ENCODE data around the gene NMNAT3. TPM values are rescaled to one million over a fixed set of nuclear protein-coding genes. Genes with fewer than 3 reads are reported as not detected.
"Not testable (repeated sequence)": the region's sequence is repeated elsewhere in the genome, so short reads cannot be mapped to it uniquely, and the experiment has no call there.

Gene NMNAT3
- total RNA-seq, 2 experiments from 2014 or later = 1.1 to 2.3 TPM

DNA sequence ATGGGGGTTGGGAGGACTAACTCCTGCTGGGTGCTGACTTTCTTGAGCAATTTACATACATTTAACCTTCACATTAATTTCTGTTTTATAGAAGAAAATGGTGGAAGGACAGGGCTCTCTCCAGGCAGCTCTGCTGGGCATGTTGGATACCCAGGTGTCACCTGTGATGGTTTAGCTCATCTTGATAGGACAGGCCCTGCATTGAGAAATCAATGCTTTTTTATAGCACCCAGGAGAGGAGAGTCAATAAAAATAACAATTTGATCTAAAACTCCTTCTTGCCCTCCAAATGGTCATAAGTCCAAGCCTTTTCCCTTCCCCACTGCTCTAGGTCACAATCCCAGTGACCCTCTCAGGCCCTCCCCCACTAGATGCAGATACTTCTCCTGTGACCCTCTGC, 90.0 kb downstream of the NMNAT3 start:
- intact Hi-C loops (cut with micrococcal nuclease) = no loop called here
- Mint-ChIP-seq H3K9me3 (no peaks in the 10 kb centered on the region), H3K4me3 (no peak overlapping the region), H3K27me3 (no peaks in the 10 kb centered on the region), H3K27ac (no peak overlapping the region), H3K4me1 (ENCODE audit: low read depth) (no peaks in the 10 kb centered on the region), H3K36me3 (peaks cover 3% of the 10 kb centered on the region)
- CTCF ChIA-PET = no interaction called here
- DNase-seq = no peak
- POLR2A ChIA-PET = no interaction called here

DNA sequence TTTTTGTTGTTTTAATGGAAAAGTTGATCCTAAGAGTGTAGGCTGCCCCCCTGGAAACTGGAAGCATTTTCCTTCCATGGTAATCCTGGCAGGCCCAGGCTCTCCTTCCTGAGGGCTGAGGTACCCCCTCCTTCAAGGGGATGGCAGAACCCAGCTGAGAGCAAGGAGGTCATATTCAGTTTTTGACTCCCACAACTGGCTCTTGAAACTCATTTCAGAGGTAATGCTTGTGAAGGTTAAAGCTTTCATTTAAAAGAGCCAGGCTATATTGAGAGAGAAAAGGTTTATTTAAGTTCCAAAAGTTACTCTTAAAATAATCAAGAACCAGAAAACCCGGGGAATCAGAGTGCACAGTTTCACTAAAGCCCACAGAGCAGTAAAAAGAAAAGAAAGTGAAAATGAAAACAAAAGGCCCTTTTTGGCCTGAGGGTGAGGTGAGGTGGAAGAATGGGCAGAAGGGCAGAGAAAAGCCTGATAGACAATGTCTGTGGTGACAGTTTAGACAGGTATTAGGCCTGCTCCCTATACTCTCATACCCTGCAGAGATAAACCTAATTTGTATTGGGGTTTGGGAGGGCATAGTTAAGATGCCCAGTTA, 91.3 kb downstream of the NMNAT3 start:
- ChIA-PET CTCF (no interaction called here), POLR2A (no interaction called here)
- no peak overlapping the region for H3K4me3 Mint-ChIP-seq

DNA sequence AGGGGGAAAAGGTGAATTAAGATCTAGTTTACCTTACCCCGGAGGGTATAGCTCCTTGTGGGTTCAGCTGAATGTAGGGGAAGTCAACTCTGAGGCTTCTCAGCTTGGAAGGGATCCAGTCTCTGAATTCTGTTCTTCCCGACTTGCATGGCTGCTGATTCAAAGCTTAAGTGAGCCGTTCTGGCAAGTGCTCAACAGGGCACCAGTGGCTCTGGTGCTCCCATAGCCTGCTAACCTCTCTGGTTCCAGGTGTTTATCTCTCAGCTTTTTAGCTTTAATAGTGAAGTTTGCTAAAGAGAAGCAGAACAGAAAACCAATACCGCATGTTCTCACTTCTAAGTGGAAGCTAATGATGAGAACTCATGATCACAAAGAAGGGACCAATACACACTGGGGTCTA, 92.0 kb downstream of the NMNAT3 start:
- no peaks in the 10 kb centered on the region for H3K4me1 Mint-ChIP-seq (ENCODE audit: low read depth)
- CTCF ChIA-PET = no interaction called here
- H3K4me3 Mint-ChIP-seq = no peak overlapping the region
- POLR2A ChIA-PET = no interaction called here
- intact Hi-C loops (cut with micrococcal nuclease) = no loop called here
- peaks cover 3% of the 10 kb centered on the region for H3K36me3 Mint-ChIP-seq
- no peak for DNase-seq
- H3K27ac Mint-ChIP-seq = no peak overlapping the region
- H3K27me3 Mint-ChIP-seq = no peaks in the 10 kb centered on the region
- H3K9me3 Mint-ChIP-seq = no peaks in the 10 kb centered on the region

More for the DNA sequence above, 91.3 kb downstream of the NMNAT3 start:
- H3K36me3 Mint-ChIP-seq = peaks cover 3% of the 10 kb centered on the region
- intact Hi-C loops (cut with micrococcal nuclease) = no loop called here
- no peak for DNase-seq
- H3K9me3 Mint-ChIP-seq = no peaks in the 10 kb centered on the region
- H3K4me1 Mint-ChIP-seq (ENCODE audit: low read depth) = no peaks in the 10 kb centered on the region
- H3K27me3 Mint-ChIP-seq = no peaks in the 10 kb centered on the region
- H3K27ac Mint-ChIP-seq = no peak overlapping the region

DNA sequence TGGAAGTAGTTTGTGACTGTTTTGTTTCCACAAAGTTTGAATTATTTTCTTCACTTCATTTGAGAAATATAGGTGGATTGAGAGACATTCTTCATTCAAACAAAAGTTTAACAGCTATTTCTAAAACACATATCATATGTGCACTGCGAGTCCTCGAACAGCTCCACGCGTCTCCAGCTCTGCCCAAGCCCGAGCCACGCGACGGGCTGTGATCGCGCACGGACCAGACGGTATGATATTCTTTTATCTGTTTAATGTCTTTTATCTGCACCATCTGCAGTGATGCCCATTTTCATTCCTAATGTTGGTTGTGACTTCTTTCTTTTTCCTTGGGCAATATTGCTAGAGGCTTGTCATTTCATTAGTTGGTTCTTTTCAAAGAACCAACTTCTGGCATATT, 94.1 kb downstream of the NMNAT3 start:
- H3K27ac Mint-ChIP-seq; CTCF ChIA-PET; H3K27me3 Mint-ChIP-seq; H3K36me3 Mint-ChIP-seq; POLR2A ChIA-PET; DNase-seq; H3K4me1 Mint-ChIP-seq (ENCODE audit: low read depth); H3K4me3 Mint-ChIP-seq; intact Hi-C loops (cut with micrococcal nuclease); H3K9me3 Mint-ChIP-seq: not testable (repeated sequence)

DNA sequence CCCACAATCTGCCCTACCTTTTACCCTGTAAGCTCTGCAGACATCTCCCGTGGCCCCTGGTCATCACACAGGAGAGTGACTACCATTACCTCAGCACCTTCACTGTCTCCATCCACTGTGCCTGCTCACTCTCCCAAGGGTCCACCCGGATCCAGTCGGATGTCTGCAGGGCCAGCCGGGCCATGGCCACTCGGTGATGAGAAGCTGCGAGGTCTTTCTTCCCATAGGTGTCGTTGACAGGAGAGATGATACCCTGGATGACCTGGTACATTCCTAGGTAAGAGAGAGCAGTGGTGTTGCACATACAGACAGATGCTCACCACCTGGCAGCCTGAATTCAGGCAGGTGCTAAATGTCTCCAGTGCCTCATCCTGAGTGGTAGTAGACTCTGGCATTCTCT, 99.0 kb downstream of the NMNAT3 start:
- ChIA-PET POLR2A (no interaction called here), CTCF (no interaction called here)
- Mint-ChIP-seq H3K27ac (no peak overlapping the region), H3K36me3 (no peaks in the 10 kb centered on the region), H3K9me3 (no peaks in the 10 kb centered on the region), H3K4me1 (ENCODE audit: low read depth) (no peaks in the 10 kb centered on the region), H3K4me3 (no peak overlapping the region), H3K27me3 (no peaks in the 10 kb centered on the region)
- intact Hi-C loops (cut with micrococcal nuclease) = no loop called here
- no peak for DNase-seq

DNA sequence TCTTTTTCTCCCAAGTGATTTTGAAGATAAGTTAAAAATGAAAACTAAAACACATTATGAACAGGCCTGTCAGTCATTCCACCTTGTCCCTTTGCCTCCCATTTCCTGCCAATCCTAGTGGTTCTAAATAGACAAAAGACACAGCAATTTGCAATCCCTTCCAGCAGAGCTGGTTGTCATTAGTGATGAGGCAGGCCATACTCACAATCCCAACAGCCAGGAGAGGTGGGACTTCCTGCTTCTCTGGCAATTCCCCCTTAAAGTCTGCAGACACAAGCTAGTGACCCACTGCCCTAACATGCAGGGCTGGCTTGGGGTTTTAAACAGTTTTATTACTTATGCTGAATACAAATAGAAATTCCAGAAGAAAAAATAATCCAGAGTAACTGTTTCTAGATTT, 99.9 kb downstream of the NMNAT3 start:
- ChIA-PET POLR2A (no interaction called here), CTCF (no interaction called here)
- Mint-ChIP-seq H3K27me3 (no peaks in the 10 kb centered on the region), H3K4me3 (no peak overlapping the region), H3K9me3 (no peaks in the 10 kb centered on the region), H3K36me3 (no peaks in the 10 kb centered on the region), H3K4me1 (ENCODE audit: low read depth) (no peaks in the 10 kb centered on the region), H3K27ac (no peak overlapping the region)
- no peak for DNase-seq
- intact Hi-C loops (cut with micrococcal nuclease) = no loop called here

DNA sequence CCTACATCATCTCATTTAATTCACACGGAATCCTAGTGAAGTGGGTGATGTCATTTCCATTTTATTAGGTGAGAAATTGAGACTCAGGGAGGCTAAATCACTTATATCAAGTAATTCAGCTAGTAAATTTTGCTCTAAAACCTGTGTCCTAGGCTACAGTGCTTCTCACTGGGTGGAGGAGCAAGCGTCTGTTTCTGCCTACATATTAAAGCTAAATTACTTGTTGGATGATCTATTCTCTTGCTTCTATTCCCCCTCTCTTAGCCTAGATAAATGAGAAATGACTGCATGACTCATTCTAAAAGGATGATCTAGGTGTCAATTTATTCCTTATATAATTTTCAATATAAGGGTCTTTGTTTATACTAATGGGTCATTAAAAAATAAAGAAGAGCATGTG, 100.4 kb downstream of the NMNAT3 start:
- Mint-ChIP-seq H3K4me1 (ENCODE audit: low read depth) (no peaks in the 10 kb centered on the region), H3K36me3 (no peaks in the 10 kb centered on the region), H3K4me3 (no peak overlapping the region), H3K27ac (no peak overlapping the region), H3K27me3 (no peaks in the 10 kb centered on the region), H3K9me3 (no peaks in the 10 kb centered on the region)
- intact Hi-C loops (cut with micrococcal nuclease) = no loop called here
- CTCF ChIA-PET = no interaction called here
- no peak for DNase-seq
- POLR2A ChIA-PET = no interaction called here

DNA sequence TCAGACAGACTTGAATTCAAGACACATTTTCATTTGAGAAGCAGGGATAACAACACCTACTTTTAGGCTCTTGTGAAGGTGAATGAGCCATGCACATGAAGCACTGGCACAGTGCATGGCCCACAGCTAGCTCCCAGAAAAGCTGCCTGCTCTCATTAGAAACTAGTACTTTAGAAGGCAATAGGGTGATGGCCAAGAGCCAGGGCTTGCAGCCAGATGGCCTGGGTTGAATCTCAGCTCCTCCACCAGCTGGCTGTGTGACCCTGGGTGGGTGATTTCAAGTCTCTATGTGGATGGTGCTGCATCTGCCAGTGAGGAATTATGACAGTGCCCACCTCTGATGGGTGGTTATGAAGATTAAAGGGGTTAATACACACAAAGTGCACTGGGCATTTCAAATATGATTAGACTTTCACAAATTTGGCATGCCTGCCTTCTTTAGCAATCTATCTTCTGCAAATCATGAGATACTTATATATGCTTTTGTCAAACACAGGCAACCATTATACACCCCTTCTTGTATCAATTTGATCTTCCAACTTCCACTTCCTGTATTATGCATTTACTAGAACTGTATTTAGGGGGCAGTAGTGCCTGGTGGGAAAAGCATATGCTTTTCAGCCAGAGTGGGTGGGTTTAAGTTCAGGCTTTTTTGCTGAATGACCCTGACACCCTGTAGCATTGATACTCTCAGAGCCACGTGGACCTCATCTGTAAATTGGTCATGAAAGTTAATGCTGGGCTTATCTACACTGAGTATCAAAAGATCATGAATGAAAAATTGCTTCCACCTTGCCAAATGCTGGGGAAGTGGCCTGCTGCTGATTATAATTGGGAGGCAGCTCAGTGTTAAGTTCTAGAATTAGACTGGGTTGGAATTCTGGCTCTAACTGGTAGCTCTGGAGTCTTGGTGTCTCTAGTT, 103.5 kb downstream of the NMNAT3 start:
- no peak overlapping the region for H3K27ac Mint-ChIP-seq
- intact Hi-C loops (cut with micrococcal nuclease) = no loop called here
- no peaks in the 10 kb centered on the region for H3K36me3 Mint-ChIP-seq
- H3K4me3 Mint-ChIP-seq = no peak overlapping the region
- ChIA-PET CTCF (no interaction called here), POLR2A (no interaction called here)
- no peaks in the 10 kb centered on the region for H3K4me1 Mint-ChIP-seq (ENCODE audit: low read depth)
- DNase-seq = no peak
- H3K9me3 Mint-ChIP-seq = peaks cover 2% of the 10 kb centered on the region
- H3K27me3 Mint-ChIP-seq = no peaks in the 10 kb centered on the region

DNA sequence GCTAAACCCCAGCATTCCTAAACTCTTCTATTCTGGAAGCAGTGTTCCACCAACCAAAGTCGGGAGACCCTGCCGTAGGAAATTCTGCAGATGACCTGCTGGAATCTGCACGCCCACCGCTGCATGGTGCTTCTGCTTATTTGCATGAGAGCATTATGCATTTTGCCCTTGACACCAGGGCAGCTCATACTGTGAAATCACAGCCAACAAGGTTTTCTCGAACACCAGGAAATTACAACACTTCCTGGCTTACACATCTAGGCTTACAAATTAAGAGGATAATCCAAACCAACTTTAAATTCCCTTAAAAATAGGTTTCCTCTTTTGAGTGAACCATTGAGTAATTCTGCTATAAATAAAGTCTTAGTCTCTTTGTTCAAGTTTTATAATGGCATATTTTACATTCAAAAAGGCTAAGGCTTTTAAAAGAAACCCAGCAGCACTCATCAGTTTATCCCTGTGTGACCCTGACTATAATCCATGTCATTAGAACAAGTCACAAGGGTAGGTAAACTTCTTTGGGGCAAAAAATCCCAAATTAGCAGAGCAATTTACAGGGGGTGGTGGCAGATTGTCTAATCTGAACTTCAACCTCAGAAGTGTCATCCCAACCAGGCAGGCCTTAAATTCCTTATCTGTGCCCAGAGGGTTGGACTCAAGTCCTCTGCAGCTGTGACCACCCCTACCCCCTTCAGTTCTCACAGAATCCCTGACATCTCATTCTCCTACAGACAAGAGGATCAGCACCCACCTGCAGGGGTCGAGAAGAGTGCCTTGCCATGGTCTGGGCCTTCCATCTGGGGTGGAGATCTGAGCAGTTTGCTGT, 104.7 kb downstream of the NMNAT3 start:
- Mint-ChIP-seq H3K4me3 (no peak overlapping the region), H3K27me3 (no peaks in the 10 kb centered on the region), H3K27ac (no peak overlapping the region), H3K4me1 (ENCODE audit: low read depth) (no peaks in the 10 kb centered on the region), H3K9me3 (peaks cover 2% of the 10 kb centered on the region), H3K36me3 (no peaks in the 10 kb centered on the region)
- intact Hi-C loops (cut with micrococcal nuclease) = no loop called here
- POLR2A ChIA-PET = no interaction called here
- CTCF ChIA-PET = no interaction called here
- DNase-seq = no peak

DNA sequence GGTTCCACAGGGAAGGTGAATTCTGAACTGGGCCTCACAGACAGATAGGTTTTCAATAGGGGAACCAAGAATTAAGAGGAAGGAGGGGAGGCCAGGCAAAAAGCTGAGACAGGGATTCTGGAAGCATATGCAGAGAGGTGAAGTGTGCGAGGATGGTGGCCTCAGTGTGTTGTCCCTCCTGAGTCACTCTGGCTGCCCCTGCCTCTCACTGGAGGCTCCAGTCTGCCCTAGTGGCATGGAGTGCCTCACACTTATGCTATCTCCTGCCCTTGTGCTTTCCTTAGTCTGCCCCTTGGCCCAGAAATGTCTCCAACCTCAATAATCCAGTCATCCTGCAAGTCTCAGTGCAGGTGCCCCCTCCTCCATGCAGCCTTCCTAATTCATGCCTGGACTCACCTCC, 106.1 kb downstream of the NMNAT3 start:
- ChIA-PET POLR2A (no interaction called here), CTCF (no interaction called here)
- Mint-ChIP-seq H3K27ac (no peak overlapping the region), H3K4me1 (ENCODE audit: low read depth) (no peaks in the 10 kb centered on the region), H3K4me3 (no peak overlapping the region), H3K9me3 (peaks cover 2% of the 10 kb centered on the region), H3K36me3 (no peaks in the 10 kb centered on the region), H3K27me3 (no peaks in the 10 kb centered on the region)
- intact Hi-C loops (cut with micrococcal nuclease) = no loop called here
- DNase-seq = no peak

DNA sequence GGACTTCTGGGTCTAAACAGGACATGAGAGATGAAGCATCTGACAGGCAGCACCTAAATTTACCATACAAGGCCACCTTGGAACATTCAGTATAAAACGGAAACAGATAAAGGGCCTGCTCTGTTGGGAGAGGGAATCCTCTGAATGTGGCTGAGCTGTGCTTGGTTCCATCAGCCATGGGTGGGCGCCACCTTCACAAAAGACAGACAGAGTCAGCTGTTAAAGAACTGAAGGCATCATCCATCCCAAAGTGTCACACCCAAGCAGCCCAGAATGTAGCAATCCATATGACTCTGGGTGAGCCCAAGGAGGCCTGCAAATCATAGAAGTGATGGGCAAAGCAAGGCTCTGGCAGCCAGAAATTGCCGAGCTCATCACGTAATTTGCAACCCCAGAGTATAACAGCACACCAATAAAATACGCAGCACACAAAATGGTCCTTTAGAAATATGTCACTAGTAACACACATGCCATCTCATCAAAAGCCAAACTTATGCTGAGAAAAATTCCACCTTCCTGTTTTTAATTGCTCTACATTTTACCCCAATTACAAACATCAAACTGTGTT, 113.4 kb downstream of the NMNAT3 start:
- H3K4me1 Mint-ChIP-seq (ENCODE audit: low read depth) = no peaks in the 10 kb centered on the region
- POLR2A ChIA-PET = no interaction called here
- H3K27ac Mint-ChIP-seq = no peak overlapping the region
- intact Hi-C loops (cut with micrococcal nuclease) = no loop called here
- no peak overlapping the region for H3K4me3 Mint-ChIP-seq
- no peaks in the 10 kb centered on the region for H3K27me3 Mint-ChIP-seq
- no peak for DNase-seq
- CTCF ChIA-PET = no interaction called here
- H3K36me3 Mint-ChIP-seq = no peaks in the 10 kb centered on the region
- H3K9me3 Mint-ChIP-seq = no peaks in the 10 kb centered on the region

DNA sequence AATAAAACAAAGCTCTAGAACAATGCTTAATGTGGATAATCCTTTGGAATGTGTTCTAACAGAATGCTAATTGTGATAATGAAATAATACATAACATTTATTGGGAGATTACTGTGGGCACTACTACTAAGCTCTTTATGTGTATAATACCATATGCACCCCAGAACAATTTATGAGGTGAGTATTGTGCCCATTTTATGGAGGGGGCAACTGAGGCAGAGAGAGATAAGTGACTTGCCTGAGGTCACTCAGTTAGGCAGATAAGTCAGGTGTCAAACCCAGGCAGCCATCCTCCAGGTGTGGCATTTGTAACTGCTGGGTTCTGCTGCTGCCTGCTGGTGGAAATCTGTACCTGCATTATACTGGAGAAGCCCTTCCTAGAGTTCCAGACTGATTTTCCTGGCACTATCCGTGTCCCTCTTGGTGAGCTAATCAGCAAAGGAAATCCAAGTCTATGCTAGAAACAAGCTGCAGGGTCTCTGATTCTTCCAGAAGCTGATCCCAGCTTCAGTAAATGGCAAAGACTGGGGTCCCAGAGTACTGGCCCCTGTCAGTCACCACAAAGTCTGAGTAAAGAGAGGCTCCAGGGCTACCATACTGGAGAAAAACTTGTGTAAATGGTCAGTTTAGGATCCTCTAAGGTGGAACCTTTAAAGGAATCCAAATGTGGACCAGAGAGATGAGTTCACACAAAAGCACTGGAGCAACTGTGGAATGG, 115.7 kb downstream of the NMNAT3 start:
- Mint-ChIP-seq H3K36me3 (no peaks in the 10 kb centered on the region), H3K27me3 (no peaks in the 10 kb centered on the region), H3K27ac (no peak overlapping the region), H3K4me3 (no peak overlapping the region), H3K9me3 (no peaks in the 10 kb centered on the region), H3K4me1 (ENCODE audit: low read depth) (no peaks in the 10 kb centered on the region)
- ChIA-PET POLR2A (interaction anchor here (0.6 kb wide), 1 partner anchor 1811 kb away, joined by 3 read pairs; no protein-coding TSS in a partner anchor), CTCF (interaction anchor here (1.5 kb wide), 1 partner anchor 134 kb away, joined by 14 read pairs; no protein-coding TSS in a partner anchor)
- intact Hi-C loops (cut with micrococcal nuclease) = loop anchor here (1.0 kb wide), 1 partner anchor 135 kb away; no protein-coding TSS in a partner anchor
- DNase-seq = no peak

All from activated CD4-positive, alpha-beta memory T cell treated with anti-CD3 and anti-CD28 coated beads for 36 hours (primary cell).